ENCODE data around the gene TEAD4. TPM values are rescaled to one million over a fixed set of nuclear protein-coding genes. Genes with fewer than 3 reads are reported as not detected.

Gene TEAD4
- 127 and 133 TPM in 2 replicates for total RNA-seq (2021)
- long read RNA-seq, transcript TEAD4-201 (12 exons, 1,637 nt), result minor isoform, 14 of 519 reads
- long read RNA-seq, transcript TEAD4-202 (13 exons, 1,690 nt), result major isoform, 326 of 519 reads
- long read RNA-seq, partial matches to known transcripts, result 75 of 519 reads
- long read RNA-seq, other reads (novel, unspliced or antisense), result 101 of 519 reads

GRCh38 chr12:2959192-2959504 lies at the start of gene TEAD4:
Gene TEAD4 (plus strand): TSS chr12:2959397.
- Histone ChIP-seq H4K20me1 (ENCODE audit: control insufficient read depth, insufficient read depth, insufficient read length) (peaks cover 3% of the 10 kb centered on the region), H3K56ac (ENCODE audit: insufficient read length, low read depth, low read length) (no peak within 1 kb of the TSS), H2BK15ac (ENCODE audit: low read depth, low read length) (no peak within 1 kb of the TSS), H3T11ph (ENCODE audit: low read length) (no peak within 1 kb of the TSS), H2BK120ac (ENCODE audit: low read depth, low read length, poor library complexity, severe bottlenecking) (no peak within 1 kb of the TSS), H4K8ac (replicated peaks; ENCODE audit: insufficient read length, low read depth, low read length) (no peak within 1 kb of the TSS), H3K23me2 (ENCODE audit: insufficient read length, low read depth, low read length, poor library complexity, severe bottlenecking) (peaks cover 23% of the 10 kb centered on the region), H3K4me2 (ENCODE audit: insufficient read depth, insufficient read length, low read length) (peak within 1 kb of the TSS; percentile 91), H2BK20ac (ENCODE audit: low read depth, low read length, poor library complexity, severe bottlenecking) (no peak within 1 kb of the TSS), H3K79me1 (ENCODE audit: insufficient read depth, low read depth, low read length, poor library complexity, severe bottlenecking) (no peaks in the 10 kb centered on the region), H3K4ac (ENCODE audit: low read depth, low read length) (no peak within 1 kb of the TSS), H2BK12ac (ENCODE audit: insufficient read length, low read depth, low read length) (no peak within 1 kb of the TSS), H3K27ac (ENCODE audit: insufficient read length, low read depth, low read length) (peak within 1 kb of the TSS; percentile 19), H3K79me2 (ENCODE audit: insufficient read depth, low read length) (peaks cover 18% of the 10 kb centered on the region; the same call in 1 of the 2 replicates), H3K9me3 (ENCODE audit: control insufficient read depth, low read depth, low read length) (no peaks in the 10 kb centered on the region), H3K23ac (ENCODE audit: insufficient read length, low read depth, low read length) (no peak within 1 kb of the TSS), H2AFZ (ENCODE audit: low read length) (peak within 1 kb of the TSS; percentile 0), H3K4me1 (ENCODE audit: insufficient read depth, low read length) (no peaks in the 10 kb centered on the region; the same call in 1 of the 2 replicates), H3K14ac (ENCODE audit: insufficient read depth, low read length) (peak within 1 kb of the TSS; percentile 80), H3K18ac (ENCODE audit: insufficient read length, low read depth, low read length) (peak within 1 kb of the TSS; percentile 45), H4K5ac (ENCODE audit: insufficient read length, low read depth, low read length) (no peak within 1 kb of the TSS), H2AK5ac (ENCODE audit: insufficient read length, low read length) (no peak within 1 kb of the TSS), H3K27me3 (ENCODE audit: insufficient read depth, low read length) (no peaks in the 10 kb centered on the region), H2BK5ac (ENCODE audit: insufficient read length, low read length) (no peak within 1 kb of the TSS), H4K91ac (ENCODE audit: insufficient read length, low read depth, low read length) (no peak within 1 kb of the TSS), H3K9ac (ENCODE audit: extremely low read depth, insufficient read length, low read length) (peak within 1 kb of the TSS; percentile 62)
- Mint-ChIP-seq H3K9me3 (no peaks in the 10 kb centered on the region; a peak in 1 of 5 replicates), H3K4me3 (peak within 1 kb of the TSS; percentile 83 to 96), H3K27me3 (ENCODE audit: low read depth) (peaks cover 6% of the 10 kb centered on the region), H3K4me1 (peaks cover 45 to 47% of the 10 kb centered on the region in 2 experiments), H3K27ac (peak within 1 kb of the TSS; percentile 86 to 97 (median 94)), H3K36me3 (ENCODE audit: insufficient read depth in 1 of 3, low read depth in 3 of 3) (peaks cover 0 to 13% (median 4%) of the 10 kb centered on the region in 3 experiments; a peak in 4 of 7 replicates)
- no peak for TF ChIP-seq CTCF (conservative IDR thresholded peaks at IDR 0.05)
- peak; percentile 92 for DNase-seq
- WGBS (ENCODE audit: extremely low coverage, insufficient read length, low lambda C conversion rate), result no CpG with 5 or more reads among the region's 50 CpGs
